ENCODE data around the gene PI16.
"Not testable (repeated sequence)": the region's sequence is repeated elsewhere in the genome, so short reads cannot be mapped to it uniquely, and the experiment has no call there.

Gene PI16

GRCh38 chr6:36929607-36930006 lies 24.9 kb upstream of the PI16 start:
- no peak for DNase-seq

DNA sequence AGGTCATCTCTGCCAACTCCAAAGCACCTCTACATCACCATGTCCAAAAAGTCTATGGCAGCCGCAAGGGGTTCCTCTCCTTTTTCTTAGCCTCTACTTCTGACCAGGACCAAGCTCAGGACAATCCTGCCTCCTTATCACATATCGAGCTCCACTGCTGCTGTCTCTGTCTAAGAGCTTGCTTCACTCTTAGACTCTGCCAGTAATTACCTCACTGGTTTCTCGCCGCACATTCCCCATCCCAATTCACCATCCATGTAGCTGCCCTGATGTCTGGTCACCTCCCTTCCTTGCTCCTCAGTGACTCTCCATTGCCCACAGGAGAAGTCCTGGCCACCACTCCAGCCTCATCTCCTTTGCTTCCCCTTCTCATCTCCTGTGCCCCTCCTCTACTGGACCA lies 24.1 kb upstream of the PI16 start:
- DNase-seq: no peak

GRCh38 chr6:36933102-36933501 lies 21.4 kb upstream of the PI16 start:
- DNase-seq: no peak

- DNase-seq: no peak
Measured at GRCh38 chr6:36933519-36933918, 21.0 kb upstream of the PI16 start.

- DNase-seq: no peak
Measured at GRCh38 chr6:36934901-36935300, 19.6 kb upstream of the PI16 start.

GRCh38 chr6:36936824-36937223 lies 17.7 kb upstream of the PI16 start:
- no peak for DNase-seq

DNA sequence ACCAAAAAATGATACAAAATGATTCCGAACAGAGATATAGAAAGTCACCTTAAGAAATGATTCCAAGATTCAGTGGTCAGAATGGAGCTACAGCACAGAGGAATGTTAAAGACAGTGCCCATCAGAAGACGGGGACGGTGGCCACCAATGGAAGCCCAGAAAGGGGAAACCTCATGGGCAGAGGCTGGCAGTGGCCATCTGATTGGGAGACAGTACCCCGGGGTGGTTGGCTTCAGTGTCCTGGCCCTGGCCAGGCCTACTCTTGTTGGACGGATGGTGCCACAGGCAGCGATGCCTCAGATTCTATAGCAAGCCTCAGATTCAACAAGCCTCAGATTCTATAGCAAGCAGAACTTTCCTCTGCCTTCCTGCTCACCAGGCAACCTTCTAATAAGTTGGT lies 16.6 kb upstream of the PI16 start:
- DNase-seq: no peak

DNA sequence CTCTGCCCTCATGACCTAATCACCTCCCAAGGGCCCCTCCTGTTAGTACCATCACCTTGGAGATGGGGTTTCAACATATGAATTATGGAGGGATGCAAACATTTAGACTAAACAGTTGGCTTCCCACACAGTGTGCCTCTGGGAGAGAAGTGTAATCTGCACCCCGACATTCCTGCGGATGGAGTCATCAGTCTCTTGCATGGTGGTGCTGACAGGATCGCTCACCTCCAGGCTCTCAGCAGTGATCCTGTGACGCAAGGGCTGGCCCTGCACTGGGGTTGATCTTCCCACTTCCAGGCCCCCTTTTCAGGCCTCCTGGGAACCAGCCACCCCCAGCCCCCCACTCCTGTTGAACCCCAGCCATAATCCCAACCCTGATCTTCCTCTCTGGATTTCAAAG lies 16.0 kb upstream of the PI16 start:
- DNase-seq: no peak

DNA sequence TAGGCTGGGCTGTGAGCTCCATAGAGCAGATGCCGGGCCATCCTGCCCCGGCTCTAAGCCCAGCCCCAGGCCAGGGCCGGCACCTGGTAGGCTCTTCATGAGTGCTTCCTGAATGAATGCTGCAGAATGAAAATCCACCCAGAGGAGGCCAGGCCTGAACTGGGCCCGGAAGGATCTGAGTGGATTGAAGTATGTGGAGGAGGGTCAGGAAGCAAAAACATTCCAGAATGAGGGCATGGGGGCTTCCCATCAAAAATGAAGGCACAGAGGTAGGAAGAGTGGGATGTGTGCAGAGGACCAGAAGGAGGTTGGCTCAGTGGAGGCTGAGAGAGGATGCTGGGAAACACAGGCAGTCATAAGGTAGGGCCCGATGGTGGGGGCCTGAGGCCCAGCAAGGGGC lies 15.5 kb upstream of the PI16 start:
- not testable (repeated sequence) for DNase-seq

- no peak for DNase-seq
Measured at GRCh38 chr6:36940027-36940426, 14.5 kb upstream of the PI16 start.

GRCh38 chr6:36941561-36941960 lies 13.0 kb upstream of the PI16 start:
- DNase-seq: not testable (repeated sequence)

DNA sequence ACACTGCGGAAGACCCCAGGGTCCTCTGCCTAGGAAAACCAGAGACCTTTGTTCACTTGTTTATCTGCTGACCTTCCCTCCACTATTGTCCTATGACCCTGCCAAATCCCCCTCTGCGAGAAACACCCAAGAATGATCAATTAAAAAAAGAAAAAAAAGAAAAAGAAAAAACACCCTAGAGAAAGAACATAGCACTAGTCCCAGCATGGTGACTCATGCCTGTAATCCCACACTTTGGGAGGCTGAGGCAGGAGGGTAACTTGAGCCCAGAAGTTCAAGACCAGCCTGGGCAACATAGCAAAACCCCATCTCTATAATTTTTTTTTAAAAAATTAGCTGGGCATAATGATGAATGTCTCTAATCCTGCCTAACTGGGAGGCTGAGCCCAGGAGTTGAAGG lies 12.2 kb upstream of the PI16 start:
- not testable (repeated sequence) for DNase-seq

GRCh38 chr6:36944650-36945049 lies 9.9 kb upstream of the PI16 start:
- DNase-seq: no peak

DNA sequence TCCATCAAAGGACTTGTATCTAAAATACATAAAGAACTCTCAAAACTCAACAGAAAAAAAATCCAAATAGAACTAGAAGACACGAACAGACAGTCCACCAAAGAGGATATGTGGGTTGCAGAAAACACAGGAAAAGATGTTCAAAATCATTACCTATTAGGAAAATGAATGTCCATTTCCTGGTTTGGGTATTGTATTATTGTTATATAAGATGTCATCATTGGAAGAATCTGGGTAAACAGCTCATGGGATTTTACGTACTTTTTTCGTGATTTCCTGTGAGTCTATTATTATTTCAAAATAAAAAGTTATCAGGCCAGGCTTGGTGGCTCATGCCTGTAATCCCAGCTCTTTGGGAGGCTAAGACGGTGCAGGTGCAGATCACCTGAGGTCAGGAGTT lies 9.2 kb upstream of the PI16 start:
- no peak for DNase-seq

- DNase-seq: no peak
Measured at GRCh38 chr6:36946526-36946925, 8.0 kb upstream of the PI16 start.

GRCh38 chr6:36947570-36948351 lies 6.8 kb upstream of the PI16 start:
- peak; percentile 51 for DNase-seq

DNA sequence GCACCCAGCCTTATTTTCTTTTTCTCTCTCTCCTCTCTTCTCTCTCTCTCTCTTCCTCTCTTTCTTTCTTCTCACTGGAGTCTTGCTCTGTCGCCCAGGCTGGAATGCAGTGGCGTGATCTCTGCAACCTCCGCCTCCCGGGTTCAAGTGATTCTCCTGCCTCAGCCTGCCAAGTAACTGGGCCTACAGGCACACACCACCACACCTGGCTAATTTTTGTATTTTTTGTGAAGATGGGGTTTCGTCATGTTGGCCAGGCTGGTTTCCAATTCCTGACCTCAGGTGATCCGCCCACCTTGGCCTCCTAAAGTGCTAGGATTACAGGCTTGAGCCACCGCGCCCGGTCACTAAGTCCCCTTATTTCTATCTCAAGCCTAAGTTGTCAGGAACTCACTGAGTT lies 5.5 kb upstream of the PI16 start:
- not testable (repeated sequence) for DNase-seq

- DNase-seq: no peak
Measured at GRCh38 chr6:36949636-36950035, 4.9 kb upstream of the PI16 start.

GRCh38 chr6:36953931-36954261 lies 642 bp upstream of the PI16 start:
- DNase-seq: no peak

- DNase-seq: no peak
Measured at GRCh38 chr6:36955136-36955535, 598 bp downstream of the PI16 start.

- DNase-seq: no peak
Measured at GRCh38 chr6:36955671-36956445, 1.3 kb downstream of the PI16 start.

- DNase-seq: no peak
Measured at GRCh38 chr6:36956446-36956820, 1.9 kb downstream of the PI16 start.

DNA sequence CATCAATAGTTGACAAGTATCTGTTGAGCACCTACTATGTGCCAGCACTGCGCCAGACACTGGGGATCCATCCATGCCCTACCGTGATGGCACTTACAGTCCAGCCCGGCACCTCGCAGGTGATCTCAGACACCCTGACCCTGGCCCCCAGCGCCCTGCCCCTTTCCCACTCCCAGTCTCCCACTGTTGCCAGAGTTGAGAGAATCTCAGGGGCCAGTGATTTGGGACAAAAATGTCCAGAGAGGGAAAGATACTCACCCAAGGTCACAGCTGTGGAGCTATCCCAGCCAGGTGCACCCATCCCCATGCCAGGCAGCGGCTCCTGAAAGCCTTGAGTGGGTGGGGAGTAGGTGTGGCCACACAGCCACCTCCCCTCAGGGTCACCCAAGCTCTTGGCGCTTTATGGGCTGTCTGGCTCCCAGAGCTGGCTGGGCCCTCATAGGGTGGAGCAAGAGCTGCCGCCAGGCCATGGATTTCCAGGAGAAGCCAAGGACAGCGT lies 3.3 kb downstream of the PI16 start:
- DNase-seq: no peak

GRCh38 chr6:36958775-36959554 lies 4.4 kb downstream of the PI16 start:
- DNase-seq: no peak

Measured in central memory CD4-positive, alpha-beta T cell (primary cell).